Aorta (tissue), 5 donors: ENCODE measurements around the gene TMEM106B. TPM values are rescaled to one million over a fixed set of nuclear protein-coding genes. Genes with fewer than 3 reads are reported as not detected.
"Not testable (repeated sequence)": the region's sequence is repeated elsewhere in the genome, so short reads cannot be mapped to it uniquely, and the experiment has no call there.

ENCODE experiments used
- ATAC-seq: fragments of 200-7000 bp; cut with Tn5 transposase; one replicate; pipeline ENCODE4 v1.9.1; 2022; ENCODE audit warnings: moderate library complexity; ENCODE audit not compliant: low FRiP score
- DNase-seq, 2 donors: peaks; one replicate each; pipeline ENCODE4 v3.0.0-alpha.2; 2020
- H3K27ac ChIP-seq, 2 donors: one replicate each; pipeline ENCODE4 v1.5.1; 2013; ENCODE audit warnings: low read length in 2 of 2, mild to moderate bottlenecking in 2 of 2, moderate library complexity in 2 of 2, control low read depth in 1 of 2, inconsistent platforms in 1 of 2, low read depth in 1 of 2
- H3K27me3 ChIP-seq, 2 donors: one replicate each; pipeline ENCODE4 v1.6.1; 2013; ENCODE audit warnings: control low read depth in 1 of 2, low read length in 1 of 2, mild to moderate bottlenecking in 1 of 2, moderate library complexity in 1 of 2; ENCODE audit not compliant: insufficient read depth in 2 of 2, control insufficient read depth in 1 of 2
- H3K36me3 ChIP-seq, 2 donors: one replicate each; pipeline ENCODE4 v1.6.1; 2013; ENCODE audit warnings: control low read depth in 1 of 2, low read length in 1 of 2, mild to moderate bottlenecking in 1 of 2; ENCODE audit not compliant: insufficient read depth in 2 of 2, control insufficient read depth in 1 of 2
- H3K4me1 ChIP-seq, 2 donors: one replicate each; pipeline ENCODE4 v1.6.1; 2013; ENCODE audit warnings: low read length in 2 of 2, control low read depth in 1 of 2, mild to moderate bottlenecking in 1 of 2, moderate library complexity in 1 of 2; ENCODE audit not compliant: insufficient read depth in 2 of 2, control insufficient read depth in 1 of 2
- H3K4me3 ChIP-seq, 2 donors: one replicate each; pipeline ENCODE4 v1.5.1; 2013; ENCODE audit warnings: low read length in 2 of 2, control low read depth in 1 of 2, mild to moderate bottlenecking in 1 of 2
- H3K9me3 ChIP-seq: one replicate; pipeline ENCODE4 v1.6.1; 2013; ENCODE audit warnings: mild to moderate bottlenecking, low read length; ENCODE audit not compliant: control insufficient read depth
- WGBS, 2 donors: extraction: QIAGEN DNeasy Blood & Tissue Kit; methylation state at CpG; one replicate each; pipeline ENCODE4 v1.1.7; 2013; 5-methylcytosine and 5-hydroxymethylcytosine counted together
- intact Hi-C, 2 donors: fragments of 100-400 bp; cut with DNase I; formaldehyde crosslinking; loops; one replicate each; pipeline versions ENCODE4 v1.14.2 to v1.15.0; 2022
- long read RNA-seq, 2 donors: library from polyadenylated mRNA; unstranded; transcript quantifications; one replicate each; pipeline ENCODE4 v2.0.0, GENCODE V29; 2020 to 2021
- polyA plus RNA-seq, 2 donors: library from polyadenylated mRNA; stranded (reverse); fragments of 200-250 nt; gene quantifications; one replicate each; pipeline ENCODE4 v1.2.3, GENCODE V29; 2013
- total RNA-seq, 2 donors: library from RNA; stranded (reverse); fragmentation: NEBNext Ultra II Directional; extraction: Animal tissue kit (Norgen Biotek cat#: 25700); gene quantifications; one replicate each; pipeline ENCODE4 v1.2.1, GENCODE V29; 2021
- donor health status: healthy with polysubstance abuse.
- donor health status: Bipolar disorder and iron deficiency.
- donor health status: DM: no; HTN: no; CAD: no.
- donor health status: DM: no; HTN: no; CAD: no.
- donor health status: DM: yes; HTN: yes; CAD: no.

TMEM106B gene
- 10 to 100 TPM; 40.9 to 41.4 TPM for total RNA-seq
- polyA plus RNA-seq, result 10 to 100 TPM; 12.8 to 15.5 TPM
- long read RNA-seq, donor 1, full-length matches to known transcripts, result 44 of 57 reads
- long read RNA-seq, donor 1, partial matches to known transcripts, result 4 of 57 reads
- long read RNA-seq, donor 1, other reads (novel, unspliced or antisense), result 9 of 57 reads
- long read RNA-seq, donor 2, full-length matches to known transcripts, result 7 of 12 reads
- long read RNA-seq, donor 2, partial matches to known transcripts, result 2 of 12 reads
- long read RNA-seq, donor 2, other reads (novel, unspliced or antisense), result 3 of 12 reads

DNA sequence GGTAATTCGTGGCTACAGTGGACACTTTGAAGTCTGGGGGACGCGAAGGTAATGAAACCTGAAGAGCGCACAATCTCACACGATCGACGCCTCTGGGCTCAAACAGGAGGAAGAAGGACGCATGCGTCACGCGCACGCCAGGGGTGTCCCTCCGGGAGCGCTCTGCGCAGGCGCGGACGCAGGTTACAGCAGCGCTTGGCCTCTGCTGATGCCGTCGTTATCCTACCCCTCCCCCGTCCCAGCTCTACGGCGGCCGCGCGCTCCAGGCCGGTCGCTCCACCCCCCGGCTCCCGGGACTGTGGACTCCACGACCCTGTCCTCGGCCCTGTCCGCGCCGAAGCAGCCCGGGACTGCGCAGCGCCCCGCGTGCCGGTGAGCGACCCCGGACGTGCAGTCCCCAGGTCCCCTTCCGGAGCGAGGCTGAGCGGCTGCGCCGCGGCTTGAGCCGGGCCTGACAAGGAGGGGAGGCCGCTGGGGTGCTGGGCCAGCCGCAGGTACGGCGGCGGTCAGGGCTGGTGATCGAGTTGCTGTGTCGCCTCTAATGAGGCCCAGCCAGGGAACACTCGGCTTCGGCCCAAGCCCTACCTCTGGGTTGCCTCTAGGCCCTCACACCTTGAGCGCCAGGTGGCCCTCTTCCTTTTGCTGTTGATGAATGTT, at the start of gene TMEM106B:
Gene TMEM106B, plus strand, starts transcription at position 241 of the 657 bp plus-strand sequence. CDS start 3,517 bp downstream, outside the sequence.
- H3K27ac ChIP-seq, result peak within 1 kb of the TSS; percentile 34 to 74
- H3K9me3 ChIP-seq, result no peaks in the 10 kb centered on the region
- peak; percentile 98 to 99 for DNase-seq
- 0% methylated on average over 56 to 62 of the region's 62 CpGs for WGBS, 2 donors
- H3K4me1 ChIP-seq, result no peaks in the 10 kb centered on the region
- peak within 1 kb of the TSS; percentile 37 to 63 for H3K4me3 ChIP-seq
- H3K27me3 ChIP-seq, result no peaks in the 10 kb centered on the region
- ATAC-seq, result peak; percentile 100
- intact Hi-C loops, result no loop called here
- H3K36me3 ChIP-seq, result no peaks in the 10 kb centered on the region

DNA sequence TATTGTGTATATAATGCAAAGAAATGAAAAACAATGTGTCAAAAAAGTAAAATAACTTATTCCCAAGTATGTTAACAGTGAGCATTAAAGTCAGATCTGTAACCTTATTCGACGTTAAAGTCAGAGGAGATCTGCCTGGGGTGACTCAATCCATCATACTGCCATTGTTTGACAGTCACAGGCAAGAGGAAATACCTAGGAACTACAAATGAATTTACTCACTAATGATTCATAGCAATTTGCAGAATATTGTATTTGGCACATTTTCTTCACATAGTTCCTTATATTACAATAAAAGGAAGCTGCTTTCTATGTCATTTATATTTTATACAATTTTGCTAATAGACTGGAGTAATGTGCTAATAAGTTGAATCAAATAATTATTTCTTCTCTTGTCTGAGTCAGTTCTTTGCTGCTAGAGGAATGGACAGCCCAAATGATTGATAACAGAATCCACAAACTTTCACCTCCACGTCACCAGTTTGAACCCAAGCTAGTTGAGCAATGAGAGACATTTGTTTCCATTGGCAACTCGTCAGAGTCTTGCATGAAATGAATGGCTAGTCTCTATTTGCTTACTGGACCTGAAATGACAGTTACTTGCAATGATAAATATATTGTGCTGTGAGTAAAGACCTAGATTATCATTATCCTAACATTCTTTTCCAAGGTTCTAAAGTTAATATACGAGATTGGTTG, 48.5 kb upstream of the TMEM106B start:
- Histone ChIP-seq H3K27me3 (no peaks in the 10 kb centered on the region), H3K4me3 (no peak overlapping the region), H3K27ac (no peak overlapping the region), H3K4me1 (no peaks in the 10 kb centered on the region), H3K36me3 (no peaks in the 10 kb centered on the region), H3K9me3 (no peaks in the 10 kb centered on the region)
- ATAC-seq, result no peak
- intact Hi-C loops, result no loop called here
- no peak for DNase-seq
- WGBS, 2 donors, result 5 to 8% methylated on average over 5 of the region's 5 CpGs

DNA sequence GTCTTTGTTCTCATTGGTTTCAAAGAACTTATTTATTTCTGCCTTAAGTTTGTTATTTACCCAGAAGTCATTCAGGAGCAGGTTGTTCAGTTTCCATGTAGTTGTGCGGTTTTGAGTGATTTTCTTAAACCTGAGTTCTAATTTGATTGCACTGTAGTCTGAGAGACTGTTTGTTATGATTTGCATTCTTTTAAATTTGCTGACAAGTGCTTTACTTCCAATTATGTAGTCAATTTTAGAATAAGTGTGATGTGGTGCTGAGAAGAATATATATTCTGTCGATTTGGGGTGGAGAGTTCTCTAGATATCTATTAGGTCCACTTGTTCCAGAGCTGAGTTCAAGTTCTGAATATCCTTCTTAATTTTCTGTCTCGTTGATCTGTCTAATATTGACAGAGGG, 43.0 kb upstream of the TMEM106B start:
- DNase-seq, H3K27me3 ChIP-seq, H3K27ac ChIP-seq, H3K4me1 ChIP-seq, H3K4me3 ChIP-seq, H3K9me3 ChIP-seq, intact Hi-C loops, H3K36me3 ChIP-seq, ATAC-seq: not testable (repeated sequence)
- WGBS, 2 donors, result 79 to 83% methylated on average over 3 of the region's 3 CpGs

DNA sequence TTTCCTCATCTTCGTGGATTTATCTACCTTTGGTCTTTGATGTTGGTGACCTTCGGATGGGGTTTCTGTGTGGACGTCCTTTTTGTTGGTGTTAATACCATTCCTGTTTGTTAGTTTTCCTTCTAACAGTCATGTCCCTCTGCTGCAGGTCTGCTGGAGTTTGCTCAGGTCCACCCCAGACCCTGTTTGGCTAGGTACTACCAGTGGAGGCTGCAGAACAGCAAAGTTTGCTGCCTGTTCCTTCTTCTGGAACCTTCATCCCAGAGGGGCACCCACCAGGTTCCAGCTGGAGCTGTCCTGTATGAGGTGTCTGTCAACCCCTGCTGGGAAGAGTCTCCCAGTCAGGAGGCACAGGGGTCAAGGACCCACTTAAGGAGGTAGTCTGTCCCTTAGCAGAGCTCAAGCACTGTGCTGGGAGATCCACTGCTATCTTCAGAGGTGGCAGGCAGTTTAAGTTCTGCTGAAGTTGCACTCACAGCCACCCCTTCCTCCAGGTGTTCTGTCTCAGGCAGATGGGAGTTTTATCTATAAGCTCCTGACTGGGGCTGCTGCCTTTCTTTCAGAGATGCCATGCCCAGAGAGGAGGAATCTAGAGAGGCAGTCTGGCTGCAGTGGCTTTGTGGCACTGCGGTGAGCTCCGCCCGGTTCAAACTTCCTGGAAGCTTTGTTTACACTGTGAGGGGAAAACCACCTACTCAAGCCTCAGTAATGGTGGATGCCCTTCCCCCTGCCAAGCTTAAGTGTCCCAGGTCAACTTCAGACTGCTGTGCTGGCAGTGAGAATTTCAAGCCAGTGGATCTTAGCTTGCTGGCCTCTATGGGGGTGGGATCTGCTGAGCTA, 40.9 kb upstream of the TMEM106B start:
- ATAC-seq, intact Hi-C loops, H3K4me3 ChIP-seq, H3K27me3 ChIP-seq, H3K36me3 ChIP-seq, DNase-seq, H3K4me1 ChIP-seq, H3K27ac ChIP-seq, H3K9me3 ChIP-seq: not testable (repeated sequence)
- 83% methylated on average over 6 of the region's 6 CpGs for WGBS, 2 donors

DNA sequence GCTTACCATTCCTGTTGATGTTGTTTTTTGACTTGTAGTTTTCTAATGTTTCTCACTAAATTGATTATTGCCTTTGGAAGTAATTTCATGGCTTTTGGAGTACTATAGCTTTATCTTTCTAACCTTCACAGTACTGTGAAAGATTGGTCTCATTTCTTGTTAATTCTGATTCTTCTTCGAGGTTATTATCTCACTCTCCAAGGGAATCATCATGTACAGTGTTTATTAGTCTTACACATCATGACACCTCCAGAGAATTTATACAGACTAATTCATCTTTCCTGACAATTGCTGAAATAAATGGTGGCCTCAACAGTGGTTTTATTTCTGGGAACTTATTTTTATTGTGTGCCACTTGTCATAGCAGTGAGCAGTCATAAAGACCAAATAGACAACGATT, 37.4 kb upstream of the TMEM106B start:
- Histone ChIP-seq H3K4me1 (no peaks in the 10 kb centered on the region), H3K9me3 (peaks cover 2% of the 10 kb centered on the region), H3K36me3 (no peaks in the 10 kb centered on the region), H3K27me3 (no peaks in the 10 kb centered on the region), H3K27ac (no peak overlapping the region), H3K4me3 (no peak overlapping the region)
- ATAC-seq (no peak), DNase-seq (no peak)
- WGBS, 2 donors, result 24 to 42% methylated on average over 2 of the region's 2 CpGs
- intact Hi-C loops, result no loop called here

DNA sequence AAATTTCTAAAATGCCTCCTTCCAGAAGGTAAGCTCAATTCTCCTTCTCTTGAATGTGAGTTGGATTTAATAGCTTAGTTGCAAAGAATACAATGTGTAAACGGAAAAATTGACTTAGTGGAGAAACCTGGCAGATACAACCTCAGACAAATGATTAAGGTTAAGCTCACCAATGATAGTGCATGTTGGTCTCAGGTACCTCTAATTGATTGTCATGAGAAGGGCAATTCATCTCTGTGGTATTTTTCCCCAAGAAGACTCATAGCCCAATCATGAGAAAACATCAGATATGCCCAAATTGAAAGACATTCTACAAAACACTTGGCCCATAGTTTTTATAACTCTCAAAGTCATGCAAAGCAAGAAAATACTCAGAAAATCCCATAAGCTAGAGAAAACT, 36.2 kb upstream of the TMEM106B start:
- H3K36me3 ChIP-seq, result no peaks in the 10 kb centered on the region
- 83 to 85% methylated on average over 1 of the region's 1 CpG for WGBS, 2 donors
- intact Hi-C loops, result no loop called here
- no peak for DNase-seq
- H3K27ac ChIP-seq, result no peak overlapping the region
- no peaks in the 10 kb centered on the region for H3K4me1 ChIP-seq
- ATAC-seq, result no peak
- H3K9me3 ChIP-seq, result peaks cover 2% of the 10 kb centered on the region
- H3K27me3 ChIP-seq, result no peaks in the 10 kb centered on the region
- H3K4me3 ChIP-seq, result no peak overlapping the region

DNA sequence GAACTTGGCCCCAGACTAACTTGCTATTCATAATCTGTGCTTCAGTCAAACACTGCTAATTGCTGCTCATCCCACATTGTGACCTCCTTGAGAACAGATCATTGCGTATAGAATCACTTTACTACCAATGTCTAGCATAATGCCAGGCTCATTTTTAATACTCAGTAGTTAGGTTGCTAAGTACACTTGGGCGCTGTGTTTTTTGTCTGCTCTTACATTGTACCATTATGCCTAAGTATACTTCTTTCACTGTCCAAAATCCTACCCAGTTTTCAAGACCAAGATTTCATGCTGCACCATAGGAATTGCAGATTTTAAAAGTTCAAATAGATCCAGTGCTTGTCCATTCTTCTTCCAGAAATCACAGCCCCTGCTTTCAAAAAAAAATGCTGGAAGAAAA, 32.8 kb upstream of the TMEM106B start:
- no peak for DNase-seq
- Histone ChIP-seq H3K9me3 (no peaks in the 10 kb centered on the region), H3K4me1 (no peaks in the 10 kb centered on the region), H3K4me3 (no peak overlapping the region), H3K36me3 (no peaks in the 10 kb centered on the region), H3K27me3 (no peaks in the 10 kb centered on the region), H3K27ac (no peak overlapping the region)
- 87 to 88% methylated on average over 2 of the region's 2 CpGs for WGBS, 2 donors
- ATAC-seq, result no peak
- intact Hi-C loops, result no loop called here

DNA sequence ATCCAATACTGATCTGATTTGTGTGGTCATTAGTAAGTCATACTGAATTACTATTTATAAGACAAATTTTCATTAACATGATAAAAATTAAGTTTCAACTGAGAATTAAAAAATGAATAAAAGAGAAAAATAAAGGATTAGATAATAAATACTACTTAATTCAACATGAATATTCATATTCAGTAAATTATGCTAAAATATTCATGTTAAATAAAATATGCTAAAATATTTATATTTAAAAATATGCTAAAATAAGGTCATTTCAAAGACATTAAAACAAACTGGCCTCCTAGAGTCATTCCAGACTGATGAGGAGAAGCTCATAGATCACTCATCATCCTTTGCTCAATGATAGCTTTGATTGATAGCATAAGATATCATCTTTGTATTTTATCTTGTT, 16.7 kb upstream of the TMEM106B start:
- no peaks in the 10 kb centered on the region for H3K9me3 ChIP-seq
- no peaks in the 10 kb centered on the region for H3K4me1 ChIP-seq
- DNase-seq, result no peak
- intact Hi-C loops, result no loop called here
- H3K4me3 ChIP-seq, result no peak overlapping the region
- no peaks in the 10 kb centered on the region for H3K36me3 ChIP-seq
- H3K27me3 ChIP-seq, result no peaks in the 10 kb centered on the region
- H3K27ac ChIP-seq, result no peak overlapping the region
- no peak for ATAC-seq
